K562 treated with DMSO at 1 percent for 4 hours (cell line): Measurements from ENCODE around the gene NECAB2. TPM values are rescaled to one million over a fixed set of nuclear protein-coding genes. Genes with fewer than 3 reads are reported as not detected.

ENCODE experiments used
- total RNA-seq: library from RNA; unstranded; fragments of 300-600 nt; gene quantifications from 2 replicates; pipeline ENCODE4 v1.2.3, GENCODE V29; 2022; ENCODE audit not compliant: insufficient read depth

NECAB2 gene
- total RNA-seq = not detected in 2 replicates

DNA sequence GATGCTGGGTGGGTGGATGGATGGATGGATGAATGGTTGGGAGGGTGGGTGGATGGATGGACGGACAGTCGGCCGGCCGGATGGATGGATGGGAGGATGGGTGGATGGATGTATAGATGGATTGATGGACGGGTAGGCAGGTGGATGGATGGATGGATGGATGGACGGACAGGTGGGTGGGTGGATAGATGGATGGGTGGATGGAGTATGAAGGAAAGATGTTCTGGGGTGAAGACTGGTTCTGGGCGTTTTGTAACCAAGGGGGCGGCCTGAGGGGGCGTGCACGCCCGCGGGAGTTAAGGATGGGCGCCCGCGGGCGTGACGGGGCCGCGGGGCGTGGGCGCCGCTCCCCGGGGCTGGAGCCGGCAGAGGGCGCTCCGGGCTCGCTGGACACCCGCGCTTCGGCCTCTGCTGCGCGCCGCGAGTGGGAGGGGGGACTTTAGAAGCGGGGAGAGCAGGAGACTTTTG, at the start of gene NECAB2:
Gene NECAB2 (plus strand): TSS at position 407 of the 468 bp plus-strand sequence. CDS start 405 bp downstream, outside the sequence.

DNA sequence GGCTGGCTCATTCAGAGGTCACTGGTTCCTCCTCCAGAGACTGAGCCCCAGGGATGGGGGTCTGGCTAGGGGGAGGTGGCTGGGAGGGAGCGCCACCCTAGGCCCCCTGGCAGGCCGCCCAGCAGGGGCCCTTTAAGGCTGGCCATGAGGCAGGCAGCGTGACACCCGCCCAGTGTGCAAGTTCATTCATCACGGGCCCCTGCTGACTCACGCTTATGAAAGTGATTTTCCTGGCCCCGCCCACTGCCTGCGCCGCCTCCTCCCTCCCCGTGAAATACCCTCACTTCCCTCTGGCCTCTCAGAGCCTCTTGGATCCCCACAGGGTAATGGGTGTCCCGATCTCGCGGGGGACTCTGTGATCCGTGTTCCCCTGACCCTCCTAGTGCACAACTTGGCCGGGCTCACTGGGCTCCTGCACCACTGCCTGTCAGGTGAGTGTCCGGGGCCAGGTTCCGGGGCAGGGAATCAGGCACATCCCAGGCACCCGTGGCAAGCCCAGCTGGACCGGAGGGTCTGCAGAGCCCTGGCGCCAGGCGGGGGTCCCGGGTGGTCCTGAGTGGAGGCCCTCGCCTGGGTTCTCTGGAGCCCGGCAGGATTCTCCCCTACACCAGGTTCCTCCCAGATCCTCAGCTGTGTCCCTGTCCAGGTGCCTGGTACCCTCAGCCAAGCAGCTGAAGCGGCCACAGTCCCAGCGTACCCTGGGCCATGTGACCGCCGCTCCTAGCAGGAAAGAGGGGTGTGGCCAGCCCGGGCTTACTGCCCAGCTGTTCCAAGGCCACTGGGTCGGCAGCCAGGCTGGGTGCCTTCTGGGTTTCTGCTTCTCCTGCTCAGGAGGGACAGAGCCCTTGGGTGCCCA, 14.9 kb upstream of the NECAB2 start, which contains the start of gene OSGIN1:
Gene OSGIN1 (plus strand): TSS at position 301 of the 856 bp plus-strand sequence. CDS start 4,432 bp downstream, outside the sequence.

DNA sequence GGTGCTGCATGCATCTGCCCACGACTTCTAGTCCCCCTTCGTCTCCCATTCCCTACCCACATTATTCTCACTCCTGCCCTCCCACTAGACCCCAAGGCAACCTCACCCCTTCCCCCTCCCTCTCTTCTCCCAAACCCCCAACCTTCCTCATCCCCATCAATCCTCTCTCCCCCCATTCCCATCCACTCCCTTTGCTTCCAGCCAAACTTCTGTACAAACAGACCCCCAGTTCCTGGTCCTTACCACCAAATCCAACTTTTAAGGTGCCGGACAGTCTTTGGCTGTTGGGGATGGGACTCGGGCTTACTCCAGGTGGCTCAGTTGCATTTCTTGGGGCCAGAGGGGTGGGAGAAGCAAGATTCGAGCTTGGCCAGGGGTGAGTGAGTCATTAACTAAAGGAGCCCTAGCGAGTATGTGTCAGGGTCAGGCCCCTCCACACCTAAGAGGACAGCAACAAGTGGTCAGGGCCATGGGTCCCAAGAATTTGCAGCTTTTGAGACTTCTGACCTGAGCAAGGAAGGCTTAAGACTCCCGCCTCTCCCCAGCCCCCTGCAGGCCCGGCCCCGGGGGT, 74.3 kb downstream of the NECAB2 start, which contains the start of gene SLC38A8:
Gene SLC38A8 (minus strand): TSS at position 488 of the 571 bp plus-strand sequence. CDS start 638 bp downstream, outside the sequence.

Other genes with a start within 250 kb of the NECAB2 start
- gene HSBP1, start 160.3 kb upstream of the NECAB2 start, total RNA-seq = 9.9 and 19.7 TPM in 2 replicates
- gene MLYCD, start 69.1 kb upstream of the NECAB2 start, total RNA-seq = 1.4 and 1.7 TPM in 2 replicates
- 8.4 and 12.5 TPM in 2 replicates for gene OSGIN1, start 15.0 kb upstream of the NECAB2 start, total RNA-seq
- gene SLC38A8, start 74.6 kb downstream of the NECAB2 start, total RNA-seq = not detected in 2 replicates
- gene MBTPS1, start 148.7 kb downstream of the NECAB2 start, total RNA-seq = 75.4 and 83.6 TPM in 2 replicates
- gene HSDL1, start 176.9 kb downstream of the NECAB2 start, total RNA-seq = 35.6 and 48.7 TPM in 2 replicates
- 0.15 TPM in 1 of 2 replicates, not detected in the other for gene DNAAF1, start 177.1 kb downstream of the NECAB2 start, total RNA-seq
- gene TAF1C, start 218.8 kb downstream of the NECAB2 start, total RNA-seq = 15.6 and 27.6 TPM in 2 replicates
- not detected in 2 replicates for gene ADAD2, start 222.9 kb downstream of the NECAB2 start, total RNA-seq